Activated naive CD8-positive, alpha-beta T cell treated with anti-CD3 and anti-CD28 coated beads, Interleukin-2, amount 50 U/mL, for 24 hours (primary cell): ENCODE results near the gene CD82.
"Not testable (repeated sequence)": the region's sequence is repeated elsewhere in the genome, so short reads cannot be mapped to it uniquely, and the experiment has no call there.

Experiments
- ATAC-seq: fragments of 150-1000 bp; cut with Tn5 transposase; one replicate; pipeline ENCODE4 v1.10.0; 2021
- DNase-seq: peaks from one replicate; pipeline ENCODE4 v3.0.0; 2021
- H3K27ac Mint-ChIP-seq: one replicate; pipeline ENCODE4 v1.8.0; 2021; ENCODE audit warnings: mild to moderate bottlenecking, mixed read lengths
- H3K27me3 Mint-ChIP-seq: one replicate; pipeline ENCODE4 v1.8.0; 2021; ENCODE audit warnings: mixed read lengths
- H3K36me3 Mint-ChIP-seq: one replicate; pipeline ENCODE4 v1.8.0; 2021; ENCODE audit warnings: low read depth, mixed read lengths
- H3K4me1 Mint-ChIP-seq: one replicate; pipeline ENCODE4 v1.8.0; 2021; ENCODE audit warnings: mixed read lengths
- H3K4me3 Mint-ChIP-seq: one replicate; pipeline ENCODE4 v1.8.0; 2021; ENCODE audit warnings: mild to moderate bottlenecking, moderate library complexity, mixed read lengths
- H3K9me3 Mint-ChIP-seq: one replicate; pipeline ENCODE4 v1.8.0; 2021; ENCODE audit warnings: mixed read lengths

CD82 gene

DNA sequence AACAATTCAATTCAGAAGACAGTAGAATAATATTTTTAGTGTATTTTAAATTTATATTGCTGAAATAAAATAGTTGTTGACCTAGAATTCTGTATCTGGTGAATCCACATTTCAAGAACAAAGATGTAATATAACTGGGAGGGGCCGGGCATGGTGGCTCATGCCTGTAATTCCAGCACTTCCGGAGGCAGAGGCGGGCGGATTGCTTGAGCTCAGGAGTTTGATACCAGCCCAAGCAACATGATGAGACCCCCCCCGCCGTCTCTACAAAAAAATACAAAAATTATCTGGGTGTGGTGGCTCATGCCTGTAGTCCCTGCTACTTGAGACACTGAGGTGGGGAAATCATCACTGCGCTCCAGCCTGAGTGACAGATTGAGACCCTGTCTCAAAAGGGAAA lies 72.6 kb downstream of the CD82 start:
- DNase-seq (no peak), ATAC-seq (no peak)
- peaks cover 22% of the 10 kb centered on the region for H3K27me3 Mint-ChIP-seq
- H3K4me1 Mint-ChIP-seq, result peaks cover 4% of the 10 kb centered on the region
- no peak overlapping the region for H3K27ac Mint-ChIP-seq
- H3K36me3 Mint-ChIP-seq, result no peaks in the 10 kb centered on the region
- no peak overlapping the region for H3K4me3 Mint-ChIP-seq
- peaks cover 18% of the 10 kb centered on the region for H3K9me3 Mint-ChIP-seq

DNA sequence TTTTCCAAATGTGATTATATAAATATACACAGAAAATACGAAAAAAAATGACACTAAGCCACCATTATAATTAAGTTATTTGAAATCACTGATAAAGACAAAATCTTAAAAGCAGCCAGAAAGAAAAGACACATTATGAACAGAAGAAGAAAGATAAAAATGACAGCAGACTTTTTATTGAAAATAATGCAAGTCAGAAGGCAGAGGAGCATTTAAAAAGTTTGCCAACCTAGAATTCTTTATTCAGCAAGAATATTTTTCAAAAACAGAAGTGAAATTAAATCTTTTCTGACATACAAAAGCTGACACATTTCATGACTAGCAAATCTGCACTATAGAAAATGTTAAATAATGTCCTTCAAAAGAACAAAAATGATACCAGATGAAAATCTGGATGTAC lies 77.8 kb downstream of the CD82 start:
- peaks cover 4% of the 10 kb centered on the region for H3K4me1 Mint-ChIP-seq
- H3K36me3 Mint-ChIP-seq, result no peaks in the 10 kb centered on the region
- H3K27me3 Mint-ChIP-seq, result peaks cover 19% of the 10 kb centered on the region
- no peak overlapping the region for H3K4me3 Mint-ChIP-seq
- H3K27ac Mint-ChIP-seq, result no peak overlapping the region
- DNase-seq, result no peak
- ATAC-seq, result no peak
- H3K9me3 Mint-ChIP-seq, result peaks cover 30% of the 10 kb centered on the region

DNA sequence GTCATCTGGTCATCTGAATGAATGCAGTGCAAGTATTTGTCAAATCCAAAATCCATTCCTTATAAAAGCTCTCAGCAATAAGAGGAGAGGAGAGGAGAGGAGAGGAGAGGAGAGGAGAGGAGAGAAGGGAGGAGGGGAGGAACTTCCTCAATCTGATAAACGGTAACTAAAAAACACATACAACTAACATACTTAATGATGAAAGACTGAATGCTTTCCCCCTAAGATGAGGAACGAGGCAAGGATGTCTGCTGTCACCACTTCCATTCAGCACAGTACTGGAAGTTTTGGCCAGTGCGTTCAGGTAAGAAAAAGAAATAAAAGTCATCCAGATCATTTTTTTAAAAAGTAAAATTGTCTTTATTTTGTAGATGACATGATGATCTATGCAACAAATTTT lies 80.4 kb downstream of the CD82 start:
- Mint-ChIP-seq H3K4me1 (peaks cover 1% of the 10 kb centered on the region), H3K9me3 (peaks cover 28% of the 10 kb centered on the region), H3K4me3 (no peak overlapping the region), H3K36me3 (no peaks in the 10 kb centered on the region), H3K27me3 (peaks cover 21% of the 10 kb centered on the region), H3K27ac (no peak overlapping the region)
- ATAC-seq, result no peak
- no peak for DNase-seq

DNA sequence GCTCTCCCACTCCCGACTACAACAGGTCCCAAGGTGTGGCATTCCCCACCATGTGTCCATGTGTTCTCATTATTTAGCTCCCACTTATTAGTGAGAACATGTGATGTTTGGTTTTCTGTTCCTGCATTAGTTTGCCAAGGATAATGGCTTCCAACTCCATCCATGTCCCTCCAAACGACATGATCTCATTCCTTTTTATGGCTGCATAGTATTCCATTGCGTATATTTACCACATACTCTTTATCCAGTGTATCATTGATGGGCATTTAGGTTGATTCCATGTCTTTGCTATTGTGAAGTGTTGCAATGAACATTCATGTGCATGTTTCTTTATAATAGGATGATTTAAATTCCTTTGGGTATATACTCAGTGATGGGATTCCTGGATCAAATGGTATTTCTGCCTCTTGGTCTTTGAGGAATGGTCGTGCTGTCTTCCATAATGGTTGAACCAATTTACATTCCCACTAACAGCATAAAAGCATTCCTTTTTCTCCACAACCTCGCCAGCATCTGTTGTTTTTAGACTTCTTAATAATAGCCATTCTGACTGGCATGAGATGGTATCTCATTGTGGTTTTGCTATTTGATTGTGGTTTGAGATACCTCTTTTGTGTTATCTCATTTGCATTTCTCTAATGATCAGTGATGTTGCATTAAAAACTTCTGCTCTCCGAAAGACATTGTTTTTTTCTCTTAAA lies 81.9 kb downstream of the CD82 start:
- H3K36me3 Mint-ChIP-seq, DNase-seq, H3K4me1 Mint-ChIP-seq, ATAC-seq, H3K4me3 Mint-ChIP-seq, H3K27ac Mint-ChIP-seq: not testable (repeated sequence)
- H3K27me3 Mint-ChIP-seq, result peaks cover 32% of the 10 kb centered on the region
- peaks cover 18% of the 10 kb centered on the region for H3K9me3 Mint-ChIP-seq

DNA sequence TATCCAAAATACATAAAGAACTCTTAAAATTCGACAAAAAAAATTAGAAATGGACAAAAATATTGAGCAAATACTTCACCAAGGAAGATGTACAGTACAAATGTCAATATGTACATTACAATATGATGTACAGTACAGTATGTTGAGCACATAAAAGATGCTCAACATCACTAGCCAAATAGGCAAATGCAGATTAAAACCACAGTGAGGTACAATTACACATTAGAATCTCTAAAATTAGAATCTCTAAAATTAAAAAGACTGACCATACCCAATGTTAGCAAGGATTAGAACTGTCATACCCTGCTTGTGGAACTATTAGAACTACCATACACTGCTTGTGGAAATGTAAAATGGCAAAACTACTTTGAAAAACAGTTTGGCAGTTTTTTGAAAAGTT lies 82.6 kb downstream of the CD82 start:
- Mint-ChIP-seq H3K36me3 (no peaks in the 10 kb centered on the region), H3K27me3 (peaks cover 34% of the 10 kb centered on the region), H3K27ac (no peak overlapping the region), H3K4me1 (no peaks in the 10 kb centered on the region), H3K9me3 (peaks cover 11% of the 10 kb centered on the region), H3K4me3 (no peak overlapping the region)
- DNase-seq (no peak), ATAC-seq (no peak)

DNA sequence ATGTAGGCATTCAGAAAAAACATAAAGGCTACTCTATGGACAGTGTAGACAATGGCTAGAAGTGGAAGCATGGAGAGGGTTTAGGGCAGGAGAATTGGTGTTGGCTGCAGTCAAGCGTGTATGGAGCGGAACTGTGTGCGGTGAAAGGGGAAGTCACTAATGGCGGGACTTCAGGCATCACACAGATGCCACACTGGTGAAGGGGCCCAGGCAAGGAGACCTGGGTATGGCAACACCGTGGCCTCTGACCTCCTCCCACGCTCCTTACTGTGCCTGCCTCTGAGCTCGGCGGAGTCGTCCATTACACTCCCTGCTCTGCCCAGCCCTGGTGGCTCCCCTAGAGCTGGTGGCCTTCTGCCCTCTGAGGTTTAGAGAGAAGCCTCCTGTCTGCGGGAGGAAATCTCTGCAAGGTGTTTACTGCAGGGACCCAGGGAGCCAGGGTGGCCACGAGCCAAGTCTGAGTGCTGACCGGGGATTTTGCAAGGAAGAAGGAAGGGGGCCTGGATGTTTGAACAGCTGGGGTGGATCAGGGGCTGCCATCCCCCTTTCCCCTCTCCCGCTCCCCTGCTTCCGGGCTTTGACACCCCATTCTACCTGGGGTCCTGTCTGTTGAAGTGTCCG lies 86.2 kb downstream of the CD82 start:
- Mint-ChIP-seq H3K36me3 (no peaks in the 10 kb centered on the region), H3K4me1 (no peaks in the 10 kb centered on the region), H3K9me3 (no peaks in the 10 kb centered on the region), H3K27ac (no peak overlapping the region), H3K27me3 (peaks cover 25% of the 10 kb centered on the region), H3K4me3 (no peak overlapping the region)
- DNase-seq, result no peak
- ATAC-seq, result no peak

DNA sequence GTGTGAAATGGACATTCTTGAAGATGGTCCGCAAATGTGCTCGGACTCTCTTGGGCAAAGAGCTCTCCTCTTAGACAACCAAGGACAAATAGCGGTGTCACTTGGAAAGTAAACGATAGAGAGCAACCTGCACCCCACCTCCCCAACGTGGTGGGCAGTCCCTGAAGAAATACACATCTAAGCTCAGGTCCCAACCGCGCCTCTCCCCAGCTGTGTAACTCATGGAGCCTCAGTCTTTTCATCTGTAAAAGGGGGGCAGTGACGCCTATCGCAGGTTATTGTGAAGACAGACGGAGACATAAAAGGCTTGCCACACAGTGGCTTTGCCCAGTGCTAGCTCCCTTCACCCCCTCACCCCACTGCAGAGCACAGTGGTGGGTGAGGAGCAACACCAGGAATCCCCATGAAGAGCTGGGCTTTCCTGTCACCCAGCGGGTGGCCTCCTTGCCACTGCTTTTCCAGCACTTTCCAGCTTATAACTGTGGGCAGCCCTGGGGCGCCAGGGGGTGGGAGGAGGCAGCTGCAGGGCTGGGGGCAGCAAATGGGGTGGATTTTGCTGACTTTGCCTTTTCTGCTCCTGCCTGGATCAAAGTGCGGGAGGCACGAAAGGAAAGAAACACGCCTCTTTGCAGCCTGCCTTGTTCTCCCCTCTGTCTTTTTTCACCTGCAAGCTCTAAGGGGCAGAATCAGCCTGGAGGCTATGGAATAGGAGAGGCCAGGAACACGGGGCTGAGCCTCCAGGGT lies 87.6 kb downstream of the CD82 start:
- no peak overlapping the region for H3K27ac Mint-ChIP-seq
- H3K9me3 Mint-ChIP-seq, result no peaks in the 10 kb centered on the region
- DNase-seq (no peak), ATAC-seq (no peak)
- H3K36me3 Mint-ChIP-seq, result no peaks in the 10 kb centered on the region
- no peaks in the 10 kb centered on the region for H3K4me1 Mint-ChIP-seq
- no peak overlapping the region for H3K4me3 Mint-ChIP-seq
- peaks cover 16% of the 10 kb centered on the region for H3K27me3 Mint-ChIP-seq

DNA sequence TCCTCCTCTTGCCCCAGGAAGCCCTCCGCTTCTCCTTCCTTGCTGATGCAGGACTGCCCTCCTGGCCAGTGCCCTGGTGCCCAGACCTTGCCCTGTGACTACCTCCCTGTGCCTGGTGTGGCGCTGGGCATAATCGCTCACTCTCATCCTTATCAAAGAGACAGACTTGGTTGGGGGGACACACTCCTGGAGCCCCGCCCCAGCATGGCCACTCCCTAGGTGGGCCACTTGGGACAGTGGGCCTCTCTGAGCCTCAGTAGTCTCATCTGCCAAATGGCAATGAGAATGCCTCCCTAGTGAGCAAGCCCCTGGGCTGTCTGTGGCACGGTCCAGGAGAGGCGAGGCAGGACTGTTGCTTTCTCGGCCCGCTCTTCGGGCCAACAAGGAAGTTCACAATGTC lies 88.6 kb downstream of the CD82 start:
- H3K4me1 Mint-ChIP-seq, result no peaks in the 10 kb centered on the region
- H3K9me3 Mint-ChIP-seq, result no peaks in the 10 kb centered on the region
- no peaks in the 10 kb centered on the region for H3K36me3 Mint-ChIP-seq
- ATAC-seq (no peak), DNase-seq (no peak)
- H3K27ac Mint-ChIP-seq, result no peak overlapping the region
- H3K27me3 Mint-ChIP-seq, result peaks cover 15% of the 10 kb centered on the region
- H3K4me3 Mint-ChIP-seq, result no peak overlapping the region

DNA sequence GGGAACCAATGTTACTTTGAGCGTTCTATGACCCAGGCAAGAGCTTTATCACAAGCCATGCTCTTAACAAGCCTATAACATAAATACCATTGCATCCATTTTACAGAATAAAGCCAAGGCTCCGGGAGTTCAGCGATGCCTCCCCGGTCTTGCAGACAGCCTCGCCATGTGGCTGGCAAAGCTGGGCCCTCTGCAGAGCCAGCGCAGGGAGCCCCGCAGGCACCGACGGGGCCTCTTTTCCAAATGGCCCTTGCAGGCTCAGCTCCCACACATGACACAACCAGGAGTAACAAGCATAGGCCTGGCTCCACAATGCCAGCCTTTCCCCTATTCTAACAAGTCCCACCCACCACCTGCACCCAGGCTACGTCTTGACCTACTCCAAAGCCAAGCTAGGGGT lies 89.1 kb downstream of the CD82 start:
- peaks cover 15% of the 10 kb centered on the region for H3K27me3 Mint-ChIP-seq
- no peaks in the 10 kb centered on the region for H3K36me3 Mint-ChIP-seq

DNA sequence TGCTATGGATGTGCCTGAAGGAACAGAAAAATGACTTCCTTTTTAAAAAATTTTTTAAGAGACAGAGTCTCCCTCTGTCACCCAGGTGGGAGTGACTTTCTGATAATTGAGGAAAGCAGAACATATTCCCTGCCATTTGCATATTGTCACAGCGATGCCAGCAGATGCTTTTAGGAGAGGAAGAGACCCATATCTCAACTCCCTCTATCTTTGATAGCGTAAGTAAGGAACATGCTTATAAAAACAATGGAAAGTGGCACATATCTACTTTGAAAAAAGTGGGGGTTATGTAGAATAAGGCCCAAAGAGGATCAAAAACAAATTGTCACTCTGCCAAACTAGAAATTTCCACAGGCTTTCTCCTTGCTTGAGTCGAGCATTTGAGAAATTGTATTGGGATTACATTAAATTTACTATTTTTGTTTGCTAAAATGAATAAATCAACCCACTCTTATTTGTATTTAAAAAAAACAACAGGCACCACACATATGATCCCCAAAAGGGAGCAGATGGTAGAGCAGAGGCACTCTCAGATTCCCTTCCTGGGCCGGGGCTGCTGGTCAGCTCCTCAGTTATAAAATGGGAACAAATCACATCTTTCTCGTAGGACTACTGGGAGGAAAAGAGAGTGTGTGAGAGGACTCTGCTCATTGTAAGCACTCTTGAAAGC lies 92.5 kb downstream of the CD82 start:
- peaks cover 5% of the 10 kb centered on the region for H3K9me3 Mint-ChIP-seq
- H3K4me1 Mint-ChIP-seq, result peaks cover 4% of the 10 kb centered on the region
- ATAC-seq (no peak), DNase-seq (no peak)
- H3K27ac Mint-ChIP-seq, result no peak overlapping the region
- no peak overlapping the region for H3K4me3 Mint-ChIP-seq
- H3K36me3 Mint-ChIP-seq, result no peaks in the 10 kb centered on the region
- H3K27me3 Mint-ChIP-seq, result peaks cover 1% of the 10 kb centered on the region

More for the DNA sequence above, 89.1 kb downstream of the CD82 start:
- DNase-seq, result no peak
- Mint-ChIP-seq H3K27ac (no peak overlapping the region), H3K4me3 (no peak overlapping the region), H3K4me1 (peaks cover 2% of the 10 kb centered on the region), H3K9me3 (no peaks in the 10 kb centered on the region)
- no peak for ATAC-seq

DNA sequence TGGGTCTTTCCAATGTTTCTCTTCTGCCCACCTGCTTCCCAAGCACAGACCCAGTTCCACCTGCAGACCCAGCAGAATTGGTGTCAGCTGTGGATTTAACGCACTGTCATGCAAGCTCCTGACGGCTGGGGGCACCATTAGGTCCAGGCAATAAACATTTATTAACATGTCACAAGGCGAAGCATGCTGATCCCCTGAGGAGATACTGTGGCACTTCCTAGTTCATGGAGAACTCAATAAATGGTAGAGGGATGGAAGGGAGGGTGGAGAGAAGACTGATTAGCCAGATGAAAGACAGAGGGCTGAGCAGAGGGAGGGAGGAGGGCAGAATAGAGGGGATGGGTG lies 93.0 kb downstream of the CD82 start:
- Mint-ChIP-seq H3K36me3 (no peaks in the 10 kb centered on the region), H3K9me3 (peaks cover 5% of the 10 kb centered on the region), H3K27ac (no peak overlapping the region), H3K4me1 (peaks cover 4% of the 10 kb centered on the region), H3K4me3 (no peak overlapping the region), H3K27me3 (peaks cover 1% of the 10 kb centered on the region)
- ATAC-seq (no peak), DNase-seq (no peak)

DNA sequence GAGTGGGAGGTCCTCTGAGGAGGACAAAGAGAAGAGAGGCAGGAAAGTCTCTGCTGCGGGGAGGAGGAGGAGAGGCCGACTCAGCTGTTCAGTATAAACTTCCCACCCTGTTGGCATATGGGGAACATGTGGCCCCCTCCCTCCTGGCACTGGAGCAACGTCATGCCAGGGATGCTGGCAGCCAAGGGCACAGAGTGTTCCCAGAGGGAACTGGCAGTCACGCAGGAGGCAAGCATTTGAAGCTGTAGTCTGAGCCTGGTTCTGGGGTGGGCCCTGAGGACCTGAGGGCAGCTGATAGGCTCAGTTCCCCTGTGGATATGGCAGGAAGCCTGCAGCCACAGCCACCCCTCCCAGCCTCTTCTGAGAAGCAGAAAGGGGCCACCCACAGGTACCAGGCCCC lies 94.2 kb downstream of the CD82 start:
- ATAC-seq, result no peak
- peaks cover 1% of the 10 kb centered on the region for H3K27me3 Mint-ChIP-seq
- no peaks in the 10 kb centered on the region for H3K36me3 Mint-ChIP-seq
- H3K4me1 Mint-ChIP-seq, result peaks cover 4% of the 10 kb centered on the region
- no peak overlapping the region for H3K27ac Mint-ChIP-seq
- no peak for DNase-seq
- no peak overlapping the region for H3K4me3 Mint-ChIP-seq
- H3K9me3 Mint-ChIP-seq, result peaks cover 5% of the 10 kb centered on the region

DNA sequence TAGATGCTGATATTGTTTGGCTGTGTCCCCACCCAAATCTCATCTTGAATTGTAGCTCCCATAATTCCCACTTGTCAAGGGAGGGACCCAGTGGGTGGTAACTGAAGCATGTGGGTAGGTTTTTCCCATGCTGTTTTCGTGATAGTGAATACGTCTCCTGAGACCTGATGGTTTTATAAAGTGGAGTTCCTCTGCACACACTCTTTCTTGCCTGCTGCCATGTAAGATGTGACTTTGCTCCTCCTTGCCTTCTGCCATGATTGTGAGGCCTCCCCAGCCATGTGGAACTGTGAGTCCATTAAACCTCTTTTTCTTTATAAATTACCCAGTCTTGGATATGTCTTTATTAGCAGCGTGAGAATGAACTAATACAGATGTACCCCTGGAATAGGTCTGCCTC lies 95.1 kb downstream of the CD82 start:
- not testable (repeated sequence) for DNase-seq, H3K4me3 Mint-ChIP-seq, ATAC-seq, H3K27ac Mint-ChIP-seq, H3K36me3 Mint-ChIP-seq, H3K27me3 Mint-ChIP-seq, H3K4me1 Mint-ChIP-seq, H3K9me3 Mint-ChIP-seq

DNA sequence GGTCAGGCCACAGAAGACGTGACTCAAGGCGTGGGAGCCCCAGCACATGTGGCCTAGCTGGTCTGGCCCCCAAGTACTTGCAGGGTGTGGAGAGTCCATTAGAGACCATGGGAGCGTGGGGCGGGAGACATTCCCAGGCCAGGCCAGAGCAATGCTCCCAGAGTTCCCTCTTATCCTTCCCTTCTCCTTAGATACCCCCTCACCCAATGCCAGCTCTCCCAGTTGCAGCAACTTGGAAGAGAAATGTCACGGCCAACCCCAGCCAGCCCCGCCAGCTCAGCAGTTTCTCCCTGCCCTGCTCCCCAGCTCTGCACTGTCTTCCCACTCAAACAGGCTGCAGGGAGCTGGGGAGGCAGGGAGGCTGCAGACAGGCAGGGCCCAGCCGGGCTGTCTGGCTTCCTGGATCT lies 95.9 kb downstream of the CD82 start:
- Mint-ChIP-seq H3K27ac (no peak overlapping the region), H3K36me3 (no peaks in the 10 kb centered on the region), H3K4me1 (peaks cover 4% of the 10 kb centered on the region), H3K9me3 (peaks cover 5% of the 10 kb centered on the region), H3K4me3 (no peak overlapping the region), H3K27me3 (peaks cover 1% of the 10 kb centered on the region)
- ATAC-seq, result no peak
- no peak for DNase-seq
